GM12874 (cell line): ENCODE measurements around the gene PLSCR1.

Experiments
- CTCF ChIP-seq: IDR thresholded peaks from 2 replicates; pipeline ENCODE4 v1.5.1; 2011; ENCODE audit warnings: low read depth, mild to moderate bottlenecking, control low read depth, low read length, moderate library complexity; ENCODE audit not compliant: insufficient read depth

Gene PLSCR1

GRCh38 chr3:146507331-146508120 is 36.9 kb downstream of the PLSCR1 start:
- TF ChIP-seq CTCF, result no peak

- TF ChIP-seq CTCF, result no peak
Measured at GRCh38 chr3:146505516-146505915, 38.9 kb downstream of the PLSCR1 start.

- TF ChIP-seq CTCF, result no peak
Measured at GRCh38 chr3:146504498-146505197, 39.8 kb downstream of the PLSCR1 start.

- no peak for TF ChIP-seq CTCF
Measured at GRCh38 chr3:146503461-146504202, 40.8 kb downstream of the PLSCR1 start.

GRCh38 chr3:146502887-146503460 is 41.4 kb downstream of the PLSCR1 start:
- no peak for TF ChIP-seq CTCF

GRCh38 chr3:146501752-146502151 is 42.7 kb downstream of the PLSCR1 start:
- TF ChIP-seq CTCF, result no peak

GRCh38 chr3:146499701-146500100 is 44.7 kb downstream of the PLSCR1 start:
- TF ChIP-seq CTCF, result no peak
